Neural progenitor cell (in vitro differentiated cells): ENCODE measurements around the gene WIPF1.

Experiments
- CTCF ChIP-seq: fragments of 200-600 bp; sonication (generic); IDR thresholded peaks from 2 replicates; pipeline ENCODE4 v1.5.1; 2017; ENCODE audit warnings: antibody characterized with exemption, mild to moderate bottlenecking
- EZH2 ChIP-seq: fragments of 200-600 bp; sonication (generic); IDR thresholded peaks from 2 replicates; pipeline ENCODE4 v1.6.1; 2017; ENCODE audit warnings: antibody characterized with exemption, mild to moderate bottlenecking, moderate library complexity

GRCh38 chr2:174518395-174518794 lies 79.2 kb downstream of the WIPF1 start:
- TF ChIP-seq CTCF = no peak
- TF ChIP-seq EZH2 = no peak
